T-helper 22 cell (primary cell): ENCODE data around the gene UQCC3.
"Not testable (repeated sequence)": the region's sequence is repeated elsewhere in the genome, so short reads cannot be mapped to it uniquely, and the experiment has no call there.

Experiments used
- DNase-seq: peaks from one replicate; pipeline ENCODE4 v3.0.0-alpha.2; 2020; ENCODE audit warnings: low read depth

Gene UQCC3, protein sequence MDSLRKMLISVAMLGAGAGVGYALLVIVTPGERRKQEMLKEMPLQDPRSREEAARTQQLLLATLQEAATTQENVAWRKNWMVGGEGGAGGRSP

DNA sequence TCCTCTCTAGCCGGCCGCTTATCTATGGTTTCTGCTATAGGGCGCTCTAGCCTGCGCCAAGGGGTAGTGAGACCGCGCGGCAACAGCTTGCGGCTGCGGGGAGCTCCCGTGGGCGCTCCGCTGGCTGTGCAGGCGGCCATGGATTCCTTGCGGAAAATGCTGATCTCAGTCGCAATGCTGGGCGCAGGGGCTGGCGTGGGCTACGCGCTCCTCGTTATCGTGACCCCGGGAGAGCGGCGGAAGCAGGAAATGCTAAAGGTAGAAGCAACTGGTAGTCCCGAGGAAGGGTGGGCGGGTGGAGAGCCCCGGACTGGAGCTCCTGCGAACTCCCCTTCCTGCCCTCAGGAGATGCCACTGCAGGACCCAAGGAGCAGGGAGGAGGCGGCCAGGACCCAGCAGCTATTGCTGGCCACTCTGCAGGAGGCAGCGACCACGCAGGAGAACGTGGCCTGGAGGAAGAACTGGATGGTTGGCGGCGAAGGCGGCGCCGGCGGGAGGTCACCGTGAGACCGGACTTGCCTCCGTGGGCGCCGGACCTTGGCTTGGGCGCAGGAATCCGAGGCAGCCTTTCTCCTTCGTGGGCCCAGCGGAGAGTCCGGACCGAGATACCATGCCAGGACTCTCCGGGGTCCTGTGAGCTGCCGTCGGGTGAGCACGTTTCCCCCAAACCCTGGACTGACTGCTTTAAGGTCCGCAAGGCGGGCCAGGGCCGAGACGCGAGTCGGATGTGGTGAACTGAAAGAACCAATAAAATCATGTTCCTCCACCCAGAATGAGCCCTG is at the start of gene UQCC3, which contains the start of gene LBHD1:
Gene UQCC3 (plus strand): TSS at position 66 of the 782 bp plus-strand sequence. CDS start 73 bp downstream, at position 139.
Gene LBHD1 (minus strand): TSS at position 660 of the 782 bp plus-strand sequence. CDS start 2,236 bp downstream, outside the sequence.
- peak; percentile 59 for DNase-seq

DNA sequence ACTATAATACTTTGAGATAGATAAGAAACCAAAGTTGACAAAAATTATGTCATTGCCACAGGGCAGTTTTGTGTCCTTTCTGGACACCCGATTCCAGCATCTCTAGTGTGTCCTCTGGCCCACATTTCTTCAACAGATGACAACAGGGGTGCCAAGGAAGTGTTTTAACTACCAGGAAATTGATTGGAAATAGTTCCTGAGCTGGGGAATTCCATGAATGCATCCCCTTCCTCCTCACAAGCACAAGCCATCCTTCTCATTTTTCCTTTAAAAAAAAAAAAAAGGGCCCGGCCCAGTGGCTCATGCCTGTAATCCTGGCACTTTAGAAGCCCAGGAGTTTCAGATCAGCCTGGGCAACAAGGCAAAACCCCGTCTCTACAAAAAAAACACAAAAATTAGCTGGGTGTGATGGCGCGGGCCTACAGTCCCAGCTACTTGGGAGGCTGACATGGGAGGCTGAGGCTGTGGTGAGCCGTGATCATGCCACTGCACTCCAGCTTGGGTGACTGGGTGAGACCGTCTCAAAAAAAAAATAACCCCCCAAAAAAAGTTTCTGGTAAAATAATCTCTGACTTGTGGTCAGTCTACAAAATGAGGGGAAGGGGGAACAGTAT is 48.9 kb upstream of the UQCC3 start:
- DNase-seq: no peak

DNA sequence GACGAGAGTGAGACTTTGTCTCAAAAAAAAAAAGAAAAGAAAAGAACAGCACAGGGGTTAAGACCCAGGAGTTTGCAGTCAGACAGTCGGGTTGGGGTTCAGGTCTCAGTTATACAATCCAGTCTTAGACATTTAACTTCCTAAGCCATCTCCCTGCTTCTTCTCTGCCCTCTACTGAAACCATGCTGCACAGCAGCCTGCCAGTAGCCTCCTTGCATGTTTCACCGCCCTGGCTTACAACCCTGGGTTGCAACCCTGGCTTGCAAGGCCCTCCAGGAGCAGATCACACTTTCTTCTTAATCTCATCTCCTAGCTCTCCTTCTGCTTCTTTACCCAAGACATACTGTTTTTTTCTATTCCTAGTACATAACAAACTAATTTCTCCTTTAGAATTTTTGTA is 43.8 kb upstream of the UQCC3 start:
- DNase-seq: no peak

DNA sequence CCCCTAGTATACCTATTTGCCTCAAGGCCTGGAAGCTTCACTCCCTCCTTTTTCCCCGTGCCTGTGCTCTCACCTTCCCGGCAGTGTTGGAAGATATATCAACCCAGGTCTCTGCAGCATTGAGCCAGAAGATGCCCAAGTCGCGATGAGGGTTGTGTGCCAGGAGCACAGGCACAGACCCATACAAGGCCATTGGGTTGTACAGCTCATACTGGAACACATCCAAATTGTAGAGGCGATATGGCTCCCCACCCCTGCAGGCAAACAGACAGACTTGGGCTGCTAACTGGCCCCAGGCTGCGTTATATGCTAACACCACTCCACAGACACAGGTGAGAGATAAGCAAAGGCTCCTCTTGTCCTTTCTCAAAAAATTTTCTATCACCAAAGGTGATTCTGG is 39.0 kb upstream of the UQCC3 start:
- no peak for DNase-seq

DNA sequence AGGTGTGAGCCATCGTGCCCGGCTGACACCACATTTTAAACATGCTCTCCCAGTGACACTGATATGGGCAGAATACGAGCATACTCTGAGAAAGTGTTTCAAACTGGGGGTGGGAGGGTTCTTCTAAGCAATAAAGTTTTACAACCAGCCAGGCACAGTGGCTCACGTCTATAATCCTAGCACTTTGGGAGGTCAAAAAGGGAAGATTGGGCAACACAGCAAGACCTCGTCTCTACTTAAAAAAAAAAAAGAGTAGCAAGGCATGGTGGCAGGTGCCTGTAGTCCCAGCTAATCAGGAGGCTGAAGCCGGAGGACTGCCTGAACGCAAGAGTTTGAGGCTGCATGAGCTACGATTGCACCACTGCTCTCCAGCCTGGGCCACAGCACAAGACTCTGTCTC is 27.3 kb upstream of the UQCC3 start:
- DNase-seq: no peak

DNA sequence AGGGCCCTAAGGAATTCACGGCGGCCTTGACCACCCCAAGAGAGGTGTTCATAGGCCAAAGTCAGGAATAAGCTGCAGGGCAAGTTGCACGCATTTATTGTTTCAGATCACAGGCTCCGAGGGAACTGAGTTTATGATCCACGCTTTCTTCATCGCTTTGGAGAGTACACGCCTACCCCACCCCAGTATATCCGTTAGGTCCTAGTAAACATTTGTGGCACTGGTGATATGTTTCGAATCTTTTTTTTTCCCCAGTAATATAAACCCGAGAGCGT is 25.9 kb upstream of the UQCC3 start:
- no peak for DNase-seq

DNA sequence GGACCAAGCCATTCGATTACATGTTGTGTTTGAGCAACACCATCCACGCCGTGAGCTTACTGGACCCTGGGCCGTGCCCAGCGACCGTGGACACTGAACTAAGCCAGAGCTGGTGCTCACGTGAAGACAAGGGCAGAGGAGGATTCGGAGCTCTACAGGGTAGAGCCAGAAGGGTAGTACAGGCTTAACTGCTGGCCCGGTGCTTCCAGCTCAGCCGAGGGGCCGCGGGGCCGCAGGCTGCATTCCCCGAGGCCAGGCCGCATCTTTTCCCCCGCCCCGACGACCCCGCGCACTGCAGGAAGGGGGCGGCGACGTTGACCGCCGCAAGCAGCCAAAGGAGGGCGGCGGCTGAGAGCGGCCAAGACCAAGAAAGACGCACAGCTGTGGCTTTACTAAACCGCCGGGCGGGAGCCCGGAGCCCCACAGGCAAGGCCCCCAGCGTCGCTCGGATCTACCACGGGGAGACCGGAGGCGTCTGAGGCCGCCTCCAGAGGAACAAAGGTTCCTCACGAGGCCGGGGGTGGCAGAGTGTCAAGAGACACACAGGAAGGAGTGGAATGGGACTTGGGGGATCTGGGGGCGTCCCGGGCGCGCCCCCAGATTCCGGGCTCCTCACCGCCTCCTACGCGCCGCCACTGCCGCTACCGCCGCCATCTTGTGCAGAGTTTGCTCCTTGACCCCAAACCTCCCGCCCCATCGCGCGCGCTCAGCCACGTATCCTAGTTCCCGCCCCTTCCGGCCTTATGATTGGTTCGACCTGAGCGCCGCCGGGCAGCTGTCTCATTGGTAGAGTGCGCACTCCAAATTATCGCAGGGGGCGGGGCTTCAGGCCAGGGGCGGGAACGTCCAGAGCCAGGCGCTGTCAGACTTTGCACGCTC is 25.3 kb upstream of the UQCC3 start, which contains the start of gene GANAB:
Gene GANAB (minus strand): TSS at position 668 of the 879 bp plus-strand sequence. CDS start 14 bp downstream, at position 654.
- peak; percentile 98 for DNase-seq

DNA sequence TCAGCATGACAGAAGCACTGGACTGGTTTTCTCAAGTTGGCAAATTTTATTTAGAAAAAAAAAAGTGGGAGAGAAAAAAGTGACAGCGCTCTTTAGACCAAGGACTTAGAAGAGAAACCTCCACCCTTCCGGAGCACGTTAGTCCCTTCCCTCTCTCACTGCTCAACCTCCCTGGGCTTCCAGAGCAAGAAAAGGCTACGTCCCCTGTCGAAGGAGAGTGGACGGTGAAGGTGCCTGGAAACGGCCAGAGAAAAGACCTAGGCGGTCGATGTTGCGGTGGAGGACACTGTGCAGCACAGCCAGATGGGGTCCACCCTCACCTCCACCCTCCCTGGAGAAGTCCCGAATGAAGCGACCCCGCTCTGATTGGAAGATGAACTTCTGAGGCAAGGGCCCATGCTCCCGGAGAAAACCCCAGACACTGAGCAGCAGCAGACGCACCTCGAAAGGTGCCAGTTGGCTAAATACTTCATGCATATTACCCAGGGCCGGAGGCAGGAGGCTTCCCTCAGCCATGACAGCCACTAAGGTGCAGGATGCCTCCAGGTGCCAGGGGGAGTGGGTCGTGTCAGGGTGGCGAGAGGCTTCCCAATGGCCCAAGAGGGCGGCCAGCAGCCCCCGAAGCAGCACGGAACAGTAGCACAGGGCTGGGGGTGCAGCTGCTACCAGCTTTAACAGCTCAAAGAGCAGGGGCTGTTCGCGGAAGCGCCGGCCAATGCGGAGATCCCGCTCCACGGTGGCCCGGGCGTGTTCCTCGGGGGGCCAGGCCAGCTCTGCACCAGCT is 24.5 kb upstream of the UQCC3 start:
- DNase-seq: no peak

DNA sequence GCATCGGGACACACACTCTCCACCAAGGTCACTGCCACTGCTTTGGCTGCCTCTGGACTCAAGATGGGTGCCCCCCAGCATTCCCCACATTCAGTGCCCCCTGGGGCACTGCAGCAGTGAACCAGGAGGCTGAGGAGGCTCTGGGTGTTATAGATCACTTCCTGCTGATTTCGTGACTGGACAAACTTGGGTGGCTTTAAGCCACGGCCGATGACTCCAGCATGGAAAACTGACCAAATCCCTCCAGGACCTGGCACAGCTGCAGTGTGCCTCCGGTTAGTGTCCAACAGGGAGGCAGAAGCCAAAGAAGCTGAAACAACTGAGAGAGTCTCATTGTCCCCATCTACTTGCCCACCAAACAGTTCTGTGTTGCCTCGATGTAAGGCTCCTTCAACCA is 23.9 kb upstream of the UQCC3 start:
- no peak for DNase-seq

DNA sequence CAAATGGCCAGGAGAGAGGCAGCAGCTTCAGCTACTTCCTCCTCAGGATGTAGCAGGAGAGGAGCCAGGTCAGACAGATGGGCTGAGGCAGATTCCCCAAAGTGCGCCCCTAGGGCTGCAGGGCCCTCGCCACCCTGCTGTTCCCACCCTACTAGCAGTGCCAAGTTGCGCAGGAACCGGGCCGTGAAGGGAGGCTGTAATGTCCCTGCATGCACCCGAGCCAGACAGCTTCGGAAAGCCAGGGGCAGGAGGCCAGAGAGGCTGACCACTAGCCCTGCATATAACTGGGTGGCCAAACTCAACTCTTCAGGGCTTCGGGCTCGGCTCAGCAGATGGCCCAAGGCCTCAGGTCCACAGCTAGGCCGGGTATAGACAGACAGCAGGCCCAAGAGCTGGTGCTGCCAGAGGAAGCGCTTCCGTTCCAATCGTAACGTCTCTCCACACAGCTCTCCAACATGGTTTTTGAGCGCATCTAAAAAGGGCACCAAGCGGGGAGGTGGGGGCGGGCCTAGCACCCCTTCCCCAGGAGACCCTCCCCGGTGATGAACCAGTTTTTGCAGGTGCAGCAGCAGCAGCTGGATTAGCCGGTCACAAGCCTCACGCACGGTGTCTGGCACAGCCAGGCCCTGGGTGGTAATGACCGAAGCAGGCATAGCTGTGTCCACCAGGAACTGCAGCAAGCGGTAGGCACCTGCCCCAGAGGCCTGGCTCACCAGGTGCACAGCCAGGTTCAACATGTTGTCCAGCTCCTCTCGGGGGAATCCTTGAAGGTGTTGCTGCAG is 23.1 kb upstream of the UQCC3 start:
- DNase-seq: no peak

DNA sequence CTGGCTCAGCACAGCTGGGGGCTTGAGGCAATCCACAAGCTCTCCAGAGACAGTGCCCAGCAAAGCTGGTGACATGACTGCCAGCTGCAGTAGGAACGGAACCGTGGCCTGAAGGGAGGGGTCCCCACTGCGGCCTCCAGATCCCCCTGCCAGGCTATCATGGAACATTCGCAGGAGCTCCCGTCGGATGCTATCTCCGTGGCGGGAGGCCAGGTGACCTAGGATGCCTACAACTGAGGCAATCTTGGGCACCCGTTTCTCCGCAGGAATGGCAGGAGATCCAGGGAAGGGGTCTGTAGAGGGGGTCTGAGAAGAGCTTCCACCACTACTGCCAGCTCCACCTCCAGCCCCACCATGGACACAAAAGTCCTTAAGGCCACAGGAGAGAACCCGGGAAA is 22.5 kb upstream of the UQCC3 start:
- no peak for DNase-seq

DNA sequence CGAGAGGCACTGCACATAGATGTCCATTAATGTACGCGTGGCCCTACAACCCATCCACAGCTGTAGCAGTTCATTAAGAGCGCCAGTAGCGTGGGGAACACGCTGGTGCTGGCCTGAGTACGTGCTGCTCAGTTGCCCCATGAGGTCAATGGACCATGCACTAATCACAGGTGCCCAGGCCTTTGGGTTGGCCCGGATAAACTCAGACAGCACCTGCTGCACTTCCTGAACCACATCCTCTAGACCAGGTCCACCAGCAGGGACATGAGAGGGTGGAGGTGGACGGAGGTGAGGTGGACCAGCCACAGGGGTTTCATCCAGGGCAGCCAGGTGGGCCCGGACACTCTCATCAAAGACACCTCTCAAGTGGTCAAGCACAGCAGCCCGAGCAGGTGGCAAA is 22.0 kb upstream of the UQCC3 start:
- no peak for DNase-seq

DNA sequence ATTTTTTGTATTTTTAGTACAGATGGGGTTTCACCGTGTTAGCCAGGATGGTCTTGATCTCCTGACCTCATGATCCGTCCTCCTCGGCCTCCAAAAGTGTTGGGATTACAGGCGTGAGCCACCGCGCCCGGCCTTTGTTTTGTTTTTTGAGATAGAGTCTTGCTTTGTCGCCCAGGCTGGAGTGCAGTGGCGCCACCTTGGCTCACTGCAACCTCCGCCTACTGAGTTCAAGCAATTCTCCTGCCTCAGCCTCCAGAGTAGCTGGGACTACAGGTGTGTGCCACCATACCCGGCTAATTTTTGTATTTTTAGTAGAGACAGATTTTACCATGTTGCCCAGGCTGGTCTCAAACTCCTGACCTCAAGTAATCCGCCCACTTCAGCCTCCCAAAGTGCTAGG is 21.2 kb upstream of the UQCC3 start:
- not testable (repeated sequence) for DNase-seq

DNA sequence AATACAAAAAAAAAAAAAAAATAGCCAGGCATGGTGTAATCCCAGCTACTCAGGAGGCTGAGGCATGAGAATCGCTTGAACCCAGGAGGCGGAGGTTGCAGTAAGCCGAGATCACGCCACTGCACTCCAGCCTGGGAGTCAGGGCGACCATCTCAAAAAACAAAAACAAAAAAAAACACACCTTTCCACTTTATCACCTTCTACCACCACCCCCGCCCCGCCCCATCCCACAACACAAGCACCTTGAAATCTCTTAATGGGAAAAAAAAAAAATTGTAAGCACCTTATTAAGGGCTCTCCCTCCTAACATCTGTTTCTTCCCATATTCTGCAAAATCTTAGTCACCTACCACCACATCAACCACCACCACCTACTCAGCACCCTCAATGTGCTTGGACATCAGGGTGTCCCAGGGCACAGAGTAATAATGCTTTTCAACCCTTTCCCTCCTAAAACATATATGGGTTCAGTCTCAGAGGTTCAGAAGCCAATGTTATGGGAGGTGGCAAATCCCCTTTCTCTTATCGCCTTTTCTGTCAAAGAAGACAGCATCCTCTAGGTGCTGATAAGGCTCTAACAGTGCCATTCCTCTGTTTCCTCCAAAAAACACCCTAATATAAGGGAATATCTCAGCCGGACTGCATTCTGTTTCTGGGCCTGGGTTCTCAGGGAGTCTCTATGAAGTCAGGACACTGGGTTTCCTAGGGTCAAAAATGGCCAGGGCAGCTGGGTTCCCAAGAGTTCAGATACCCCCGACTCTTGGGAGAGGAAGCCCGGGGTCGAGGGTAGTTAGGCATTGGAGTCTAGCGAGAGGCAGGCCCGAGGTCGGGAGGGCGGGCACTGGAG is 19.1 kb upstream of the UQCC3 start:
- peak; percentile 61 for DNase-seq

DNA sequence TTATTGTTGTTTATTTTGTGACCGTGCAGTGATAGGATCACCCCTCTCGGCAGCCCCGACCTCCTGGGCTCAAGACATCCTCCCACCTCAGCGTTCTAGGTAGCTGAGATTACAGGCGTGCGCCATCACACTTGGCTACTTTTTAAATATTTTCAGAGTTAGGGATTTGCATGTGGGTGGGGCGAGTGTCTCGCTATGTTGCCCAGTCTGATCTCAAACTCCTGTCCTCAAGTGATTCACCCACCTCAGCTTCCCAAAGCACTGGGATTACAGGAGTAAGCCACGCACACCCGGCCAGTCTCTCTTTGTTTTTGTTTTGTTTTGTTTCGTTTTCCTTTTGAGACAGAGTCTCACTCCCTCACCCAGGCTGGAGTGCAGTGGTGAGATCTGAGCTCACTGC is 17.2 kb upstream of the UQCC3 start:
- DNase-seq: no peak

DNA sequence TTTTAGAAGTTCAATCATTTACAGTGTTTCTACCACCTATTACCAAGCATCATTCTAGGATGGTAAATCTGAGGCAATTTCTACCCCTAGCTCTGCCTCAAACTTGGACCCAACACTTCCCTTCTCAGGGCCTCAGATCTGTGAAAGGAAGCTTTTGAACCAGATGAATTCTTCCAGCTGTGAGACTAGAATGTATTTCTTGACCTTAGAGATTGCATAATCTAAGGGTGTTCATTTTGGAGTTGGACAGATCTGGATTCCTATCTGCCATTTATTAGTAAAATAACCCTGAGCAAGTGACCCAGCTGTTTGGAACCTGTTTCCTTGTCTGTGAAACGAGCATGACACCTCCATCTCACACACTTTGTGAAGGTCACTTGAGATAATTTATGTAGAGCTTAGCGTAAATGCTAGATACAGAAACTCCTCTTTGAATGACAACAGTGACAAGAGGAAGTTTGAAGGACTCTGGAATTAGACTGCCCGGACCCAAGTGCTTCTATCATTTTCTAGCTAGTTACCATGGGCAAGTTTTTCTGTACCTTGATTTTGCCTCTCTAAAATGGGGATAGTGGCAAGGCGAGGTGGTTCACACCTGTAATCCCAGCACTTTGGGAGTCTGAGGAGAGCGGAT is 14.6 kb upstream of the UQCC3 start:
- DNase-seq: no peak

DNA sequence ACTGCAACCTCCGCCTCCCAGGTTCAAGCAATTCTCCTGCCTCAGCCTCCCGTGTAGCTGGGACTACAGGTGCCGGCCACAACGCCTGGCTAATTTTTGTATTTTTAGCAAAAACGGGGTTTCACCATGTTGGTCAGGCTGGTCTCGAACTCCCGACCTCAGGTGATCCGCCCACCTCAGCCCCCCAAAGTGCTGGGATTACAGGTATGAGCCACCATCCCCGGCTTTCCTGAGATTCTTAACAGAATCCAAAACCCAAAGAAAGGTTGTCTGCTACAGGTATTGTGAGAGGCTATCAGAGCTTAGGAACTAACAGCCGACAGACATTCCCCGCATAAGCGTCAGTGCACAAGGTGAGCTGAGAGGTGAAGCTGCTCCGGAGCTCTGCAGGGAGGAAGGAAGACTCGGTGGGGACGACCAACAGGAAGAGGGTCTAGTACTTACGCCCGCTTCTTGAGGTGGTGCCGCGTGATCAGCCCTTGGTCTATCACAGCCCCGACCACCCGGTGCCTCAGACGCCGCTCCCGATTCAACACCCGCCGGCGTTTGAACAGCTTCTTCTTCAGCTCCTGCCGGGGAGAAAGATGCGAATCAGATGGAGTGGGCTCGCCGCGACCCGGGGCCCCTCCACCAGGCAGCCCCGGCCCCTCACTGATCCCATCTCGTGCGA is 6.9 kb upstream of the UQCC3 start:
- peak; percentile 29 for DNase-seq

DNA sequence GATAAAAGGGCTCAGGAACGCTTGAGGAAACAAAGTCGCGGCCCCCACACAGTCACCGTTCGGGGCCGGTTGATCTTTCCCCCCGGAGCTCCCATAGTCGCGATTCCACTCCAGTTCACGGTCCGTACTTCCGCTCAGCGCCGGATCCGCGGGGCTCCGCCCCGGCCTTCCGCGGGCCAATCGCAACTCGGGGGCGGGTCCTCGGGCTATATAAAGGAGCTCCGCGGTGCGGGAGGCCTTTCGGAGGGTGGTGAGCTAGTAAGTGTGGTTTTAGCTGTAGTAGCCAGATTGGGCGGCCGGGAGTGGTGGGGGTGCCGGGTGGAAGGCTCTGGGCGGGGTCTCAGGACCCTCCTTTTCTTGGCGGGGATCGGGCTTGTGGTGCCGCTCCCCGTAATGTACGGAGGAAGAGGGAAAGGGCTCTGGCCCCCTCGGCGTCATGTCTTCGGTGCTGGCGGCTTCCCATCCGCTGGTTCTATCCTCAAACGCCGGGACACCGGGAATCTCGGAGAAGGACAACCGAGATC is 6.3 kb upstream of the UQCC3 start, which contains the start of the genes C11orf98 and CSKMT:
Gene C11orf98 (minus strand): TSS at position 136 of the 524 bp plus-strand sequence. CDS start 41 bp downstream, at position 95.
Gene CSKMT (plus strand): TSS at position 238 of the 524 bp plus-strand sequence. CDS start 568 bp downstream, outside the sequence.
- DNase-seq: peak; percentile 88
